GM18499 (cell line): Measurements from ENCODE around the gene OR56A1.
"Not testable (repeated sequence)": the region's sequence is repeated elsewhere in the genome, so short reads cannot be mapped to it uniquely, and the experiment has no call there.

Source experiments
- ATAC-seq: cut with Tn5 transposase; IDR thresholded peaks from one replicate; pipeline ENCODE4 v1.9.1; 2021; ENCODE audit warnings: moderate number of reproducible peaks; ENCODE audit not compliant: insufficient read depth, unreplicated experiment

Gene OR56A1

GRCh38 chr11:6030708-6031405 is at the start of gene OR56A1:
TSS of gene OR56A1 (minus strand) at chr11:6030758. CDS start at chr11:6027692, 3,066 bp downstream.
- no peak for ATAC-seq

GRCh38 chr11:6079463-6079862 is 48.9 kb upstream of the OR56A1 start:
- ATAC-seq = no peak

- ATAC-seq = no peak
These were observed 47.2 kb upstream of the OR56A1 start for GRCh38 chr11:6077723-6078122.

- not testable (repeated sequence) for ATAC-seq
These were observed 45.9 kb upstream of the OR56A1 start for GRCh38 chr11:6076443-6076842.

- no peak for ATAC-seq
These were observed 36.9 kb upstream of the OR56A1 start for GRCh38 chr11:6067502-6067901.

GRCh38 chr11:6062691-6063358 is 32.3 kb upstream of the OR56A1 start:
- no peak for ATAC-seq

GRCh38 chr11:6061475-6061874 is 30.9 kb upstream of the OR56A1 start:
- no peak for ATAC-seq

GRCh38 chr11:6057452-6057851 is 26.9 kb upstream of the OR56A1 start:
- no peak for ATAC-seq

GRCh38 chr11:6055569-6055968 is 25.0 kb upstream of the OR56A1 start:
- no peak for ATAC-seq

- no peak for ATAC-seq
These were observed 21.8 kb upstream of the OR56A1 start for GRCh38 chr11:6052374-6052773.

- no peak for ATAC-seq
These were observed 10.3 kb upstream of the OR56A1 start for GRCh38 chr11:6040874-6041273.

- ATAC-seq = no peak
These were observed 3.1 kb downstream of the OR56A1 start for GRCh38 chr11:6027501-6027900.

GRCh38 chr11:6025056-6025455 is 5.5 kb downstream of the OR56A1 start:
- no peak for ATAC-seq

GRCh38 chr11:6022956-6023355 is 7.6 kb downstream of the OR56A1 start:
- ATAC-seq = no peak

GRCh38 chr11:6013042-6013441 is 17.5 kb downstream of the OR56A1 start:
- no peak for ATAC-seq

GRCh38 chr11:6012035-6012668 is 18.4 kb downstream of the OR56A1 start:
- ATAC-seq = no peak

GRCh38 chr11:6006846-6007245 is 23.7 kb downstream of the OR56A1 start, which contains the start of gene OR56A4:
TSS of gene OR56A4 (minus strand) at chr11:6006946. CDS start at chr11:6002992, 3,954 bp downstream.
- no peak for ATAC-seq

GRCh38 chr11:6006395-6006794 is 24.2 kb downstream of the OR56A1 start:
- ATAC-seq = no peak

- ATAC-seq = no peak
These were observed 28.3 kb downstream of the OR56A1 start for GRCh38 chr11:6002202-6002699.

GRCh38 chr11:5994791-5995190 is 35.8 kb downstream of the OR56A1 start:
- no peak for ATAC-seq

- ATAC-seq = no peak
These were observed 37.8 kb downstream of the OR56A1 start for GRCh38 chr11:5992604-5993251.
